ENCODE measurements around the gene EGLN3. TPM values are rescaled to one million over a fixed set of nuclear protein-coding genes. Genes with fewer than 3 reads are reported as not detected.

EGLN3 gene
- total and polyA plus RNA-seq, 2 of the 13 experiments (the other 11 are each of a cell fraction or from before 2014, with no cell fraction given), result 0.18 to 27.3 TPM

DNA sequence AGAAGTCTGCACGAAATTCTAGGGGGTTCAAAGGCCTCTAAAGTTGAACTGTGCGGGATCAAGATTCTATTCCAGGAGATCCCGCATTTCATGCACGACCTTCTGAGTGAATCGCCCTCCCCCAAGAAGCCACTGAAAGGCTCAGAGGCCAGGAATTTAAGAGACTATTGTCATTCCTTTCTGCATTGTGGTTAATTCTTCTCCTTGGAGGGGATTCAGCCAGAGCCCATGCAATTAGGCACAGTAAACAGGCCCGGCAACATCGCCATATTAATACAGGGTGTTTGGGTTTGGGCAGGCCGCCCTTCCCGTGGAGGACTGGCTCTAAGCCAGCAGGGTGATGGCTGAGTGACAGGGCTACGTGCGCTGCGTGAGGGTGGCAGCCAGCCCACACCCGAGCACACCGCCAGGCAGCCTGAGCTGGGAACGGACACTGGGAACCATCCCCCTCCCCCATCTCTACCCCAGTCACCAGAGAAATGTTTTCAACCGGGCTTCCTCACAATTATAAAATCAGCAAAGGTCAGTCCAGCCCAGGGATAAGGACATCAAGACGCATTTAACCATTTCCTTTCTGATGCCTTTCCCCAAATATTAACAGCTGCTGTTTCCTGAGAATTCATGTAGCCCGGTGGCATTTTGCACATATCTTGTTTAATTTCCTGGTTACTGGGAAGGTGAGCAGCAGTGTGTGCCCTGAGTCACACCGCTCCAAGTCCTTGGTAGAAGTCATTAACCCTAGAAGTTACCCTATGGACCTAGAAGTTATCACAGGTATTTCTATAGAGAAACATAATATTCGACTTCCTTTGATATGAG is 12.5 kb downstream of the EGLN3 start (continued):
- TF ChIP-seq, protein P1, sequence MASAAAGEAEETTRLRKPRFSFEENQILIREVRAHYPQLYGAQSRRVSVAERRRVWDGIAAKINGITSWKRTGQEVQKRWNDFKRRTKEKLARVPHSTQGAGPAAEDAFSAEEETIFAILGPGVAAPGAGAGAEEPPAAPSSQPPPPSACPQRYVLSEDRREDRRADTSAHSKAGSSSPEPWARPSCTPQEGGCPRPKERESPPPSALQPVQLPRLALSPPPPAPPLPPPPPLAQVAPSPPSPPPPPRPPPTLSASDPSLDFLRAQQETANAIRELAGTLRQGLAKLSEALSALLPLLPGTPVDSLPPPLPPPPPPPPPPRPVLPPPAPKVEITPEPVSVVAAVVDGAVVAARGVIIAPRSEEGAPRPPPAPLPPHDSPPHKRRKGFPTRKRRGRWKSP (CRISPR knock-in tag; IDR thresholded peaks at IDR 0.05), result no peak; the same call in 1 of the 2 replicates
- TF ChIP-seq SRSF1 (optimal IDR thresholded peaks at IDR 0.05; ENCODE audit: low read depth, low read length), result no peak
- TF ChIP-seq HMG20B (CRISPR knock-in tag; conservative IDR thresholded peaks at IDR 0.05), result no peak
- no peak for TF ChIP-seq ZBTB21 (CRISPR knock-in tag; IDR thresholded peaks at IDR 0.05)
- TF ChIP-seq FIP1L1 (IDR thresholded peaks at IDR 0.05; ENCODE audit: borderline replicate concordance, insufficient read depth, low read depth, low read length), result no peak
- peak; percentile 56; the same call in 1 of the 2 replicates for TF ChIP-seq GABPB1 (CRISPR knock-in tag; IDR thresholded peaks at IDR 0.05)
- no peak for TF ChIP-seq ZNF329 (CRISPR knock-in tag; IDR thresholded peaks at IDR 0.05; ENCODE audit: low read depth)
- TF ChIP-seq ZNF839 (CRISPR knock-in tag; IDR thresholded peaks at IDR 0.05; ENCODE audit: borderline replicate concordance), result 0 out of 2 replicates have a peak, but pooled peaks have one; percentile 26
- peak; percentile 36; the same call in 1 of the 2 replicates for TF ChIP-seq ZNF788 (CRISPR knock-in tag; IDR thresholded peaks at IDR 0.05; ENCODE audit: borderline replicate concordance)
- no peak for TF ChIP-seq NFKBIZ (CRISPR knock-in tag; IDR thresholded peaks at IDR 0.05)
- peak; percentile 53 for TF ChIP-seq ASH2L (IDR thresholded peaks at IDR 0.05; ENCODE audit: insufficient read length, low read depth, low read length)
- no peak for TF ChIP-seq ATF7 (IDR thresholded peaks at IDR 0.05)
- TF ChIP-seq ATF7 (CRISPR knock-in tag; IDR thresholded peaks at IDR 0.05), result no peak
- TF ChIP-seq SIN3A (IDR thresholded peaks at IDR 0.05; ENCODE audit: borderline replicate concordance, low read depth, low read length), result no peak
- no peak for TF ChIP-seq ZNF780A (CRISPR knock-in tag; IDR thresholded peaks at IDR 0.05)
- TF ChIP-seq, protein P2, sequence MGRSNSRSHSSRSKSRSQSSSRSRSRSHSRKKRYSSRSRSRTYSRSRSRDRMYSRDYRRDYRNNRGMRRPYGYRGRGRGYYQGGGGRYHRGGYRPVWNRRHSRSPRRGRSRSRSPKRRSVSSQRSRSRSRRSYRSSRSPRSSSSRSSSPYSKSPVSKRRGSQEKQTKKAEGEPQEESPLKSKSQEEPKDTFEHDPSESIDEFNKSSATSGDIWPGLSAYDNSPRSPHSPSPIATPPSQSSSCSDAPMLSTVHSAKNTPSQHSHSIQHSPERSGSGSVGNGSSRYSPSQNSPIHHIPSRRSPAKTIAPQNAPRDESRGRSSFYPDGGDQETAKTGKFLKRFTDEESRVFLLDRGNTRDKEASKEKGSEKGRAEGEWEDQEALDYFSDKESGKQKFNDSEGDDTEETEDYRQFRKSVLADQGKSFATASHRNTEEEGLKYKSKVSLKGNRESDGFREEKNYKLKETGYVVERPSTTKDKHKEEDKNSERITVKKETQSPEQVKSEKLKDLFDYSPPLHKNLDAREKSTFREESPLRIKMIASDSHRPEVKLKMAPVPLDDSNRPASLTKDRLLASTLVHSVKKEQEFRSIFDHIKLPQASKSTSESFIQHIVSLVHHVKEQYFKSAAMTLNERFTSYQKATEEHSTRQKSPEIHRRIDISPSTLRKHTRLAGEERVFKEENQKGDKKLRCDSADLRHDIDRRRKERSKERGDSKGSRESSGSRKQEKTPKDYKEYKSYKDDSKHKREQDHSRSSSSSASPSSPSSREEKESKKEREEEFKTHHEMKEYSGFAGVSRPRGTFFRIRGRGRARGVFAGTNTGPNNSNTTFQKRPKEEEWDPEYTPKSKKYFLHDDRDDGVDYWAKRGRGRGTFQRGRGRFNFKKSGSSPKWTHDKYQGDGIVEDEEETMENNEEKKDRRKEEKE (IDR thresholded peaks at IDR 0.05), result no peak
- TF ChIP-seq HDAC6 (IDR thresholded peaks at IDR 0.05; ENCODE audit: low read depth, low read length), result no peak
- peak; percentile 71 for TF ChIP-seq KDM2A (CRISPR knock-in tag; IDR thresholded peaks at IDR 0.05; ENCODE audit: borderline replicate concordance, low read depth)
- TF ChIP-seq, protein P3, sequence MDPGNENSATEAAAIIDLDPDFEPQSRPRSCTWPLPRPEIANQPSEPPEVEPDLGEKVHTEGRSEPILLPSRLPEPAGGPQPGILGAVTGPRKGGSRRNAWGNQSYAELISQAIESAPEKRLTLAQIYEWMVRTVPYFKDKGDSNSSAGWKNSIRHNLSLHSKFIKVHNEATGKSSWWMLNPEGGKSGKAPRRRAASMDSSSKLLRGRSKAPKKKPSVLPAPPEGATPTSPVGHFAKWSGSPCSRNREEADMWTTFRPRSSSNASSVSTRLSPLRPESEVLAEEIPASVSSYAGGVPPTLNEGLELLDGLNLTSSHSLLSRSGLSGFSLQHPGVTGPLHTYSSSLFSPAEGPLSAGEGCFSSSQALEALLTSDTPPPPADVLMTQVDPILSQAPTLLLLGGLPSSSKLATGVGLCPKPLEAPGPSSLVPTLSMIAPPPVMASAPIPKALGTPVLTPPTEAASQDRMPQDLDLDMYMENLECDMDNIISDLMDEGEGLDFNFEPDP (CRISPR knock-in tag; conservative IDR thresholded peaks at IDR 0.05), result no peak
- TF ChIP-seq CENPX (CRISPR knock-in tag; IDR thresholded peaks at IDR 0.05), result no peak
